ENCODE results near the gene MRPL20.
A peak's percentile ranks its signal among the peaks of the same experiment; 100 is the strongest.

The MRPL20 gene

DNA sequence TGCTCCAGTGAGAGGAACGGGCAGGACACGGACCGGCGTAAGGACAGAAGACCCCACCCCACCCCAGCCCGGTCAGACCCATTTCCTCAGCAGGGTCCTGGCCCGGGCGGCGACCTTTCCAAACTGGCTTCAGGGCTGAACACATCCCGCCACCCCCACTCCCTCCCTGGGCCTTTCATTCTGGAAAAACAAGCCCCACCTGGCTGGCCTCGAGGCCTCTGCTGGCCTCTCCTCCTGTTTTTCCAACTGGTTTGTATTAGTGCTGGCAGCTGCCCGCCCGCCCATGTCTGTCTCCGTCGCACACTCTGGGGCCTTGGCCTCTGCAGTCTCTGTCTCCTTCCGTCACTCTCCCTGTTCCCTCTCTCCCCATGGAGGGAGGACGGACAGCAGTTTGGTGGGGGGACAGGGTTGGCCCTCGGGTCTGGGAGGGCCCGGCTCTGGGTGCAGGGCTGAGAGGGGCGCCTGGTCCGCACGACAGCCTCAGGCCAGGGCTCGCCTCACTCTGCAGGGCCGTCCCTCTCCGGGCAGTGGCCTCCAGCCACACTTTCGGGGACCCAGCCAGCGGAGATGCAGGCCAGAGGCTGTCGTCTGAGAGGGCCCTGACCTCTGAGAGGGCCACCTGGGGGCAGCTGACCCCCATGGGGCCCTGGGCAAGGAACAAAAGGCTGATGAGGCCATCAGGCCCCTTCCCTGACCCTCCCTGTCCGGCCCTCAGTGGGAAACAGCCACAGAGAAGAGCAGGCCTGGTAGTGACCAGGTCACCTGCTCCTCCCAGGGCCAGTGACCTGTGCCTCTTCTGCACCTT lies 47.2 kb downstream of the MRPL20 start:
- DNase-seq = no peak

GRCh38 chr1:1359308-1359663 lies 47.8 kb downstream of the MRPL20 start:
- DNase-seq = no peak

GRCh38 chr1:1358433-1359271 lies 48.4 kb downstream of the MRPL20 start, which contains the start of gene MXRA8:
MXRA8 (minus strand) TSS chr1:1358555; CDS start chr1:1358504, 51 bp downstream.
- DNase-seq = no peak

DNA sequence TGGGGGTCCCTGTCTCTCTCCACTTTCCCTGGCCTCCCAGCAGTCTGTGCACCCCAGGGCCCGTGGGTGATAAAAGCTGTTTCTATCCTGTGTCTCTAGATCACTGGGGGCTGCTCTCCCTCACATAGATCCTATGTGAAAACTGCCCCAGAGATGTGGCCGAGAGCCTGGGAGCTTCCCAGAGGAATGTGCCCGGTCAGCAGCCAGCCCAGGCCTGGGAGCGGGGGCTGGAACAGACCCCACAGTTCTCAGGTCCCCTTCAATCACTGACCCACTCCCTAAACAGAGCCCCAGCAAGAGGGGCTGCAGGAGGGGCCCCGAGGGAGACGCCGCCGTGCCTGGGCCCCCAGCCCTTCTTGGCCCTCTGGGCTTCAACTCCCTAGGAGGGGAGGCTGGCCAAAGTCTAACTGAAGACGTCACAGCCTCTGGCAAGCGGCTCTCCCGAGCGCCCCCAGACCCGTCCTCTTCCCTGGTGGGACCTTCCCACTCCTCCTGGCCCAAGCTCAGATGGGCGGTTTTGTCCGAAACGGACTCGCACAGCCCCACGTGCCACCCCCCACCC lies 49.1 kb downstream of the MRPL20 start:
- no peak for DNase-seq

DNA sequence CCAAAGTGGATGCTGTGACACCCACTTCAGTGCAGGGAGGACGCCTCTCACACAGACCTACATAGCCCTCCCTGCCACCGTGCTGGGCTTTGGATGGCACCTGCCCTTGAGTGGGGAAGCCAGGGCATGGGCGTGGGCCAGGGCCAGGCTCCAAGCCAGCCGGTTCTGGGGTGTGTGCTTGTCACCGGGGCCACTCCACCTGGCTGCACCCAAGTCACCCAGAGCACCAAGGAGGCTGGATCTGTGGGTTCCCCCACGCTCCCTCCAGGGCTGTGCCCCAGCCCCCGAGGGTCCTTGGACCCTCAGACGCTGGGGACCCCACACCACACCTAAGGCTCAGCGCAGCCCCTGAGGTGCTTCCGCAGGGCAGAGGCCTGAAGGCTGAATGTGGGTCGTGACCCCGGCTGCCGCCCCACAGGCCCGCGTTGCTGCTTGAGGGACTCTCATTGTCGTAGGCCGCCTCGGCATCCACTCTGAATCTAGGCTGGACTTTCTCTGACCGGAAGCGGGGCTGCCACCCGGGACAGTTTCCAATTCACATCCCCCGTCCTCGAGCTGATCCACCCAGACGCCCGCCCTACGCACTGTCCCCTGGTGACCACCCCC lies 50.2 kb downstream of the MRPL20 start:
- no peak for DNase-seq

DNA sequence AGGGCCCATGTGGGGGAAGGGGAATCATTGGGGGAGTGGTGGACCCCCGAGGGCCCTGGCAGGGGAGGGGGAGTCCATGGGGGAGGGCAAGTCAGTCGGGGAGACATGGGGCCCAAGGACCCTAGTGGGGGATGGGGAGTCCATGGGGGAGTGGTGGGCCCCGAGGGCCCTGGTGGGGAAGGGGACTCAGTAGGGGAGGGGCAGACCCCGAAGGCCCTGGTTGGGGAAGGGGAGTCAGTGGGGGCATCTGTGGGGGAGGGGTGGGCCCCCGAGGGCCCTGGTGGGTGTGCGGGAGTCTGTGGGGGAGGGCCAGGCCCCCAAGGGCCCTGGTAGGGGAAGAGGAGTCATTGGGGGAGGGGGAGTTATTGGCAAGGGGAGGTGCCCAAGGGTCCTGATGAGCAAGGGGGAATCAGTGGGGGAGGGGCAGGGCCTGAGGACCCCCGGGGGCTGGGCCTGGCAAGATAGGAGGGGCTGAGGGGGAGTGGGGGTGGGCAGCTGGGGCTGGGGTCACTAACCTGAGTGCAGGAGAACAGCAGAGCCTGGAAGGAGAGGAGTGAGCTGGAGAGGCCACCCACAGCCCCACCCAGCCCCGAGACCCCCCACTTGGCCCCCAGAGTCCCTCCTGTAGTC lies 50.8 kb downstream of the MRPL20 start:
- DNase-seq = no peak

DNA sequence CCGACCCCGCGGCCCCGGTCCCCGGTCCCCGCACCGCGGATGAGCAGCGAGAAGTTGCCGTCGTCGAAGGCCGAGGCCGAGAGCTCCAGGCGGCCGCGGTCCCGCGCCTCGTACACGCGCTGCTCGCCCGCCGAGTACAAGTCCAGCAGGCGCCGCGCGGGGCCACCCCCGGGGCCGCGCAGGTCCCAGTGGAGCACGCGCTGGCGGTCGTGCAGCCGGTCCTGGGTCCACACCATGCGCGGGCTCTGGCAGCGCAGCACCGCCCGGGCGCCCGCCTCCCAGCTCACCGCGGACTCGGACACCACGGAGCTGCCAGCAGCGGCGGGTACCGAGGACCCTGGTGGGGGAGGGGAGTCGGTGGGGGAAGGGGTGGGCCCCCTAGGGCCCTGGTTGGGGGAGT lies 51.7 kb downstream of the MRPL20 start:
- DNase-seq = no peak

- DNase-seq = peak; percentile 25
These were observed 52.5 kb downstream of the MRPL20 start for GRCh38 chr1:1354271-1355247.

GRCh38 chr1:1353389-1354151 lies 53.5 kb downstream of the MRPL20 start:
- DNase-seq = no peak

GRCh38 chr1:1352786-1353388 lies 54.2 kb downstream of the MRPL20 start:
- DNase-seq = no peak

Measured in CD4-positive, alpha-beta T cell treated with Interleukin-10 for 1 hour (primary cell).